MG63 (cell line): ENCODE measurements around the gene FRK. TPM values are rescaled to one million over a fixed set of nuclear protein-coding genes. Genes with fewer than 3 reads are reported as not detected.
A peak's percentile ranks its signal among the peaks of the same experiment; 100 is the strongest.

Experiments
- DNase-seq: peaks from one replicate; pipeline ENCODE4 v3.0.0-alpha.2; 2020
- H3K27me3 ChIP-seq: fragments of 250-450 bp; sonication (Bioruptor Pico); 2 replicates; pipeline ENCODE4 v1.5.1; 2020; ENCODE audit warnings: mild to moderate bottlenecking, moderate library complexity
- H3K36me3 ChIP-seq: fragments of 250-450 bp; sonication (Bioruptor Pico); 2 replicates; pipeline ENCODE4 v1.5.1; 2020; ENCODE audit warnings: mild to moderate bottlenecking, moderate library complexity
- H3K4me3 ChIP-seq: fragments of 250-450 bp; sonication (Bioruptor Pico); 2 replicates; pipeline ENCODE4 v1.5.1; 2020; ENCODE audit warnings: mild to moderate bottlenecking, moderate library complexity
- H3K9me3 ChIP-seq: fragments of 250-450 bp; sonication (Bioruptor Pico); 2 replicates; pipeline ENCODE4 v1.5.1; 2020; ENCODE audit warnings: mild to moderate bottlenecking, moderate library complexity
- total RNA-seq: library from RNA; depleted of rRNA; stranded (reverse); fragments of >200 nt; shearing (Covaris generic); gene quantifications from 2 replicates; pipeline ENCODE4 v1.2.3, GENCODE V29; 2014; ENCODE audit warnings: low replicate concordance

The FRK gene
- total RNA-seq, 1 experiment from 2014 or later = 0.16 TPM

DNA sequence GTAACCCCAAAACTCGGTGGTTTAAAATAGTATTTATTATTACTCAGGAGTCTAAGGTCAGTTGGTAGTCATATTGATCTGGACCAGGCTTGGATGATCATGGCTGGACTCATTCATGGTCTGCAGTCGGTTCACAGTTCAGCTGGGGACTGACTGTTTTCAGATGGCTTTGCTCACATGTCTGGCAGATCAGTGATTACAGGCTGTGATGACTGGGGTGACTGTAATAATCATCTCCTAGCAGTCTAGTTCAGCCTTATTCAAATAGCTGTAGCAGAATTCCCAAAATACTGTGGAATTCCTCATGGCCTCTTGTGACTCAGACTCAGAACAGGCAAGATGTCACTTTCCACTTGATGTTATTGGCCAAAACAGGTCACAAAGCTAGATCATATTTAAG, 23.6 kb upstream of the FRK start:
- H3K36me3 ChIP-seq = no peaks in the 10 kb centered on the region
- DNase-seq = no peak

GRCh38 chr6:116083052-116083451, 22.4 kb upstream of the FRK start:
- no peak overlapping the region for H3K4me3 ChIP-seq
- H3K9me3 ChIP-seq = no peaks in the 10 kb centered on the region
- no peaks in the 10 kb centered on the region for H3K27me3 ChIP-seq
- DNase-seq = no peak
- no peaks in the 10 kb centered on the region for H3K36me3 ChIP-seq

More for the DNA sequence above, 23.6 kb upstream of the FRK start:
- Histone ChIP-seq H3K27me3 (no peaks in the 10 kb centered on the region), H3K9me3 (0 out of 2 replicates have a peak, but pooled peaks cover 3% of the 10 kb centered on the region), H3K4me3 (no peak overlapping the region)

GRCh38 chr6:116078945-116079344, 18.3 kb upstream of the FRK start:
- H3K4me3 ChIP-seq = no peak overlapping the region
- H3K9me3 ChIP-seq = no peaks in the 10 kb centered on the region
- no peaks in the 10 kb centered on the region for H3K27me3 ChIP-seq
- no peak for DNase-seq
- no peaks in the 10 kb centered on the region for H3K36me3 ChIP-seq

DNA sequence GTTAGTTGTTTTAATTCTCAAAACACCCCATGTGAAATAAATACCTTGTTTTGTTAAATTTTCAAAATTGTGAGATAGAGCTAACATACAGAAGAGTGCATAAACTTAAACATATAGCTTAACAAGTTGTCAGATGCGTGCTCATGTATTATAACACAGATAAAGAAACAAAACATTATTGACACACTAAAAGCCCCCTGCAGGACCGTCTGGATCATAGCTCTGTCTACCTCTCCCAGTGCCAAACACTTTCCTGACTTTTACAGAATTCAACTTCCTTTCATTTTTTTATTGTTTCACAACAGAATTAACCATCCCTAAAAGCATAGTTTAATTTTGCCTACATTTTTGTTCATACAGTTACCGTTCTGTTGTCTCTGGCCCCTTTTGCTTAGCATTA, 17.8 kb upstream of the FRK start:
- no peak for DNase-seq
- H3K4me3 ChIP-seq = no peak overlapping the region
- H3K27me3 ChIP-seq = no peaks in the 10 kb centered on the region
- H3K9me3 ChIP-seq = no peaks in the 10 kb centered on the region
- no peaks in the 10 kb centered on the region for H3K36me3 ChIP-seq

- DNase-seq = no peak
- Histone ChIP-seq H3K27me3 (no peaks in the 10 kb centered on the region), H3K4me3 (no peak overlapping the region), H3K36me3 (no peaks in the 10 kb centered on the region), H3K9me3 (no peaks in the 10 kb centered on the region)
Observed at GRCh38 chr6:116074732-116075390, 14.2 kb upstream of the FRK start.

DNA sequence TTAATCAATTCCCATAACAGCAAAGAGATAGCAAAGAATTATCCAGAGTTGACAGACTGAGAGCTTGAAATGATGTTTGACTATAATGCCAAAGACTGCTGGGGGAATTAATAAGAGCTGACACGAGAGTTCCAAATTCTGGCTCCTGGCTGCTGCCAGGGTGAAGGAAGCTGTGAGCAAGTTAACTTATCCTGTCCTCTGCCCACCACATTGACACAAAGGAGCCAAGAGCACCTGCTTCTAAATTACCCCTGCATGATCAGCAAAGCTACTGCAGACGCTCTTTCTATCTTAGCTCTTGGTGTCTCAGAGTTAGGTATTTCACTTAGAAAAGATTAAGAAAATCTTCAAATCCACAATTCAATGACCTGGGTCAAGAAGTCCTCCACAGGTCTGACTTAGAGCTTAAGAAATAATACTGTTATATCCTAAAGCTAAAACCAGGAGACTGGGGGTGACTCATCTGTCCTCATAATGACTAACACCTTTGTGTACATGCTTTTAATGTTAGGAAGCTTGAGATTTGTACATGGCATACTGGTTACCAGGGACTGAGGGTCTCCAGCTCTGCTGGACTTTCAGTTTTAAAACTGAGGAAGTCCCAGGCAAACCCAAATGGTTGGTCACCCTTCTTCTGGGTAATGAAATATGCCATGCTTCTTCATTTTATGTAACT, 13.2 kb upstream of the FRK start:
- Histone ChIP-seq H3K4me3 (no peak overlapping the region), H3K36me3 (no peaks in the 10 kb centered on the region), H3K9me3 (no peaks in the 10 kb centered on the region), H3K27me3 (no peaks in the 10 kb centered on the region)
- DNase-seq = peak; percentile 19

DNA sequence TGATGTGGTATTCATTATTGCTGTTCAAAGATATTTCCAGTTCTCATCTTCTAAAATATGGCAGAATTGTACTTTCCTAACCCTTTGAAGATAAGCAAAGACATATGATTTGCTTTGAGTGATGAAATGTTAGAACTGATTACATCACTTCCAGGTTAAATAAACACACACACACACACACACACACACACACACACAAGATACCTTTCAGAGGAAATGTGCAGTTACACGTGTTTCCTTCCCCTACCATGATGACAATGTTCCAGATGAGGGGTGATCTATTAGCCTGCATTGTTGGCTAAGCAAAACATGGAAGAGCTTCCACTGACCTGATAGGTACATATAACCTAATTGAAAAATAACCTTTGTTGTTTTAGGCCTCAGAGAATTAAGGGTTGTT, 11.7 kb upstream of the FRK start:
- no peak for DNase-seq
- no peak overlapping the region for H3K4me3 ChIP-seq
- H3K36me3 ChIP-seq = no peaks in the 10 kb centered on the region
- H3K27me3 ChIP-seq = no peaks in the 10 kb centered on the region
- H3K9me3 ChIP-seq = no peaks in the 10 kb centered on the region

DNA sequence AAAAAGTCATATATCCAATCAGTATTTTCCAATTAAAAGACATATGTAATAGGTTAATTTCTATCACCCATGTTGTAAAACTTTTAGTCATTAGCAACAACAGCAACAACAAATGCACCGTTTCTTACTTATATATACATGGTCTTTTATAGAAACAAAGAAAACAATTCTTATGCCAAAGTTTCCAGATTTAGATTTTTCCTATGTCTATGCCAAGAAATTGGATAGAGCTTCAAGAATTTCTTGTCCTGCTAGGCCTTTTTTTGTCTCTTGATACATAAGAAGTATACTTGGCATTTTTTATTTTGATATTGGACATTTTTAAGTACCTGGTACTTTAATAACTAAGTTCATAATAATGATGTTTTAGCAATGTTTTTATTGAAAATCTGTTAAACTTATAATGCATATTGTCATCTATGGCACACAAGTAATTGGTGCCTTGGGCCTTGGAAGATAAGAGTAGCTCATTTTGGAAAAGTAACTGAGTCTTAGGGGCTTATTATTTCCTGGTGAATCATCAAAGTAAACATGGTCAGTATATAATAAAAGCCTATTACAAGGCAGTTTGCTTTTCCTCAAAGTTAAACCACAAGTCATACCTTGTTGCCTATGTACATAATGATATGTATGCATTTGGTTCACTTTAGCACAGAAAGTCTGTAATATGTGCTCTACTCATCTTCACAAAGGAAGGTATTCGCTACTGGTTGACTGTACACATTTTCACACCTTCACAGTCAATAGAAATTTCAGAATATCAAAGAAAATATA, 10.1 kb upstream of the FRK start:
- no peak for DNase-seq
- no peaks in the 10 kb centered on the region for H3K27me3 ChIP-seq
- H3K4me3 ChIP-seq = no peak overlapping the region
- no peaks in the 10 kb centered on the region for H3K9me3 ChIP-seq
- H3K36me3 ChIP-seq = no peaks in the 10 kb centered on the region

DNA sequence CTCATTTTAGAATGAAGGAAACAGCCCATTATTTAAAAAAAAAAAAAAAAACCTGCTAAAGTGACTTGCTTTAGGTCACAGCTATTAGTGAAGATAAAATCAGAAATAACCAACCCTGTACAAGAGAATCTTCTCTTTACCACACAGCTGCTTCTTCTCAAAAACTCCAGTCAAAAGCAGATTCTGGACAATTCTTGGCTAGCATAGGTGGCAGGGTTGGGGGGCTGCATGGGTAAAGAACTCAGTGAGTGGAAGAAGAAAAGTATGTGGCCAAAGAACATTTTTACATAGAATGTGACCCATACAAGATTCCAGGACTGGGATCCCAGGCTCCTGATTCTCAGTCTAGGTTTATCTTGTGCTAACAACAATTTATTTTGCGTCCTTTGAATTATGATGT, 9.4 kb upstream of the FRK start:
- H3K27me3 ChIP-seq = no peaks in the 10 kb centered on the region

GRCh38 chr6:116066789-116067188, 6.1 kb upstream of the FRK start:
- Histone ChIP-seq H3K4me3 (no peak overlapping the region), H3K36me3 (no peaks in the 10 kb centered on the region), H3K27me3 (no peaks in the 10 kb centered on the region), H3K9me3 (no peaks in the 10 kb centered on the region)
- DNase-seq = no peak

More for the DNA sequence above, 9.4 kb upstream of the FRK start:
- Histone ChIP-seq H3K9me3 (no peaks in the 10 kb centered on the region), H3K4me3 (no peak overlapping the region), H3K36me3 (no peaks in the 10 kb centered on the region)
- DNase-seq = no peak

GRCh38 chr6:116064666-116065065, 4.0 kb upstream of the FRK start:
- Histone ChIP-seq H3K9me3 (no peaks in the 10 kb centered on the region), H3K36me3 (no peaks in the 10 kb centered on the region), H3K4me3 (no peak overlapping the region), H3K27me3 (no peaks in the 10 kb centered on the region)
- no peak for DNase-seq

- no peaks in the 10 kb centered on the region for H3K36me3 ChIP-seq
- no peaks in the 10 kb centered on the region for H3K27me3 ChIP-seq
- H3K9me3 ChIP-seq = no peaks in the 10 kb centered on the region
- no peak overlapping the region for H3K4me3 ChIP-seq
- no peak for DNase-seq
Observed at GRCh38 chr6:116062496-116062895, 1.8 kb upstream of the FRK start.

- Histone ChIP-seq H3K4me3 (peak overlapping the region; percentile 41), H3K9me3 (no peaks in the 10 kb centered on the region), H3K27me3 (no peaks in the 10 kb centered on the region), H3K36me3 (no peaks in the 10 kb centered on the region)
- peak; percentile 27 for DNase-seq
Observed at GRCh38 chr6:116059713-116060571, 749 bp downstream of the FRK start.

DNA sequence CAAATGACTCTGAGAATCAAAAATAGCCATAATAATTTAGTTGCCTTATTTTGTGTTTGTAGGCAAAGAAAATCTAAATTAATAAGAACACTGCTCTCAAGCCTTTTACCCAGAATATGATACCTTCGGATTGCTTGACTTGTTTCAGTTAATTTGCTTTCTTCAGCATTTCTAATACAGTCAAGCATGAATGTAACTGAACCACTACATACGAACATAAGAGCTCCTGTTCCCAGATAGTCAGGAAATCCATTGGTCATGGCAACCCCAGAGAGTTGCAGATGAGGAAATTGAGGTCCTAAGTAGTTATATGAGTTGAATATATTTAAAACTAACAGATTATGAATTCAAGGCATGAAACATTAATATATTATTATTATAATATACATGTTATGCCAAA, 2.9 kb downstream of the FRK start:
- Histone ChIP-seq H3K36me3 (no peaks in the 10 kb centered on the region), H3K27me3 (no peaks in the 10 kb centered on the region), H3K4me3 (no peak overlapping the region), H3K9me3 (no peaks in the 10 kb centered on the region)
- no peak for DNase-seq

GRCh38 chr6:116055513-116055912, 5.2 kb downstream of the FRK start:
- no peaks in the 10 kb centered on the region for H3K36me3 ChIP-seq
- no peaks in the 10 kb centered on the region for H3K27me3 ChIP-seq
- no peaks in the 10 kb centered on the region for H3K9me3 ChIP-seq
- no peak overlapping the region for H3K4me3 ChIP-seq
- DNase-seq = no peak

DNA sequence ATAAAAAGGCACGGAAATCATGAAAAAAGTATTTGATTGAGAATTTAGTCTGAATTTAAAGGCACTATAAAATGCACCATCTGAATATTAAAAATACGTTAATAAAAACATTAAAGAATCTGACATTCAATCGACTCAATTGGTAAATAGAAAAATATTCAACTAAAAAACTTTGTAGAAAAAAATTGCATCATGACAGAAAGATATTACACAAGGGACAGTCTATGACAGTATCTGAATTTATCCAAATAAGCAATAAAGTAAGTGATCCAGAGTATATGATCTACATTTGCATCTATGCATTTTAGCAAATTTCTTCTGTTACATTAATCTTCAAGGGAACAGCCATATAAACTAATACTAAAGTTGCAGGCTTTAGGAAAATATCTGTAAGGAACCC, 9.4 kb downstream of the FRK start:
- no peak for DNase-seq
- H3K4me3 ChIP-seq = no peak overlapping the region
- H3K9me3 ChIP-seq = no peaks in the 10 kb centered on the region
- no peaks in the 10 kb centered on the region for H3K36me3 ChIP-seq
- H3K27me3 ChIP-seq = no peaks in the 10 kb centered on the region

DNA sequence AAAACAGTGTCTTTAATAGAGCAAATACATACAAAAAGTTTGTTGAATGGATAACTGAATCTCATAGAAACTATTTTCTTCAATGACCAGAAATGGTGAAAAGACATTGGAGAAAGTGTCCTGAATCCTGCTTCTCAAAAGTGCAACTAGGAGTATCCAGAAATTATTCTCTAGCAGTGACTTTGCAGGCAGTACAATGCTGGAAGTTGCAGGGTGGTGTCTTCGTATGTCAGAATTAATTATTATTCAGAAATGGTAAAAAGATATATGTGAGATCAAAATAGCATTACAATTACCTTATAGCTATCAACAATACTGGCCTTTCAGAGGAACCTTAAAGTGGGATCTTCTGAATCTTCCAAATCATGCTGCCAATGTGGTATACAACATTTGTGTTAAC, 10.0 kb downstream of the FRK start:
- no peaks in the 10 kb centered on the region for H3K36me3 ChIP-seq
- no peak overlapping the region for H3K4me3 ChIP-seq
- DNase-seq = no peak
- H3K27me3 ChIP-seq = no peaks in the 10 kb centered on the region
- H3K9me3 ChIP-seq = no peaks in the 10 kb centered on the region
